HAP-1 (cell line): ENCODE data around the gene CROT.

Experiments
- DNase-seq, 2 experiments: peaks; one replicate each; pipeline ENCODE4 v3.0.0-alpha.2; 2016 to 2020; ENCODE audit warnings: low spot score in 2 of 2
- H3K27me3 ChIP-seq: fragments of 250-450 bp; sonication (Bioruptor Pico); 2 replicates; pipeline ENCODE4 v1.5.1; 2020; ENCODE audit warnings: low read depth, mild to moderate bottlenecking, moderate library complexity
- H3K36me3 ChIP-seq: fragments of 250-450 bp; sonication (Bioruptor Pico); replicated peaks from 2 replicates; pipeline ENCODE4 v1.5.1; 2020; ENCODE audit warnings: mild to moderate bottlenecking
- H3K4me1 ChIP-seq: fragments of 250-450 bp; sonication (Bioruptor Pico); 2 replicates; pipeline ENCODE4 v1.5.1; 2020; ENCODE audit warnings: mild to moderate bottlenecking
- H3K4me3 ChIP-seq: fragments of 250-450 bp; sonication (Bioruptor Pico); 2 replicates; pipeline ENCODE4 v1.5.1; 2020; ENCODE audit warnings: mild to moderate bottlenecking, moderate library complexity
- H3K9me3 ChIP-seq: fragments of 250-450 bp; sonication (Bioruptor Pico); 2 replicates; pipeline ENCODE4 v1.5.1; 2020; ENCODE audit warnings: mild to moderate bottlenecking, moderate library complexity
- in situ Hi-C: fragments of 300-500 bp; cut with MboI; formaldehyde crosslinking; loops from 3 replicates; pipeline ENCODE4 v1.14.3; 2020; ENCODE audit warnings: low sequenced_read_pairs, inconsistent platforms, mixed read lengths

The CROT gene

GRCh38 chr7:87330316-87330715 lies 15.1 kb upstream of the CROT start:
- peak in 1 of 2 experiments; percentile 31 for DNase-seq
- H3K9me3 ChIP-seq, result peaks cover 14% of the 10 kb centered on the region
- H3K4me1 ChIP-seq, result no peaks in the 10 kb centered on the region
- no peaks in the 10 kb centered on the region for H3K36me3 ChIP-seq
- H3K4me3 ChIP-seq, result no peak overlapping the region
- in situ Hi-C loops, result no loop called here
- H3K27me3 ChIP-seq, result no peaks in the 10 kb centered on the region

- Histone ChIP-seq H3K9me3 (peaks cover 14% of the 10 kb centered on the region), H3K4me1 (no peaks in the 10 kb centered on the region), H3K27me3 (no peaks in the 10 kb centered on the region), H3K4me3 (no peak overlapping the region), H3K36me3 (no peaks in the 10 kb centered on the region)
- in situ Hi-C loops, result no loop called here
- no peak for DNase-seq
These were observed 14.5 kb upstream of the CROT start for GRCh38 chr7:87330942-87331341.

GRCh38 chr7:87331687-87332252 lies 13.7 kb upstream of the CROT start:
- Histone ChIP-seq H3K36me3 (no peaks in the 10 kb centered on the region), H3K4me1 (no peaks in the 10 kb centered on the region), H3K27me3 (no peaks in the 10 kb centered on the region), H3K9me3 (peaks cover 14% of the 10 kb centered on the region), H3K4me3 (no peak overlapping the region)
- in situ Hi-C loops, result no loop called here
- no peak for DNase-seq

GRCh38 chr7:87332321-87332720 lies 13.1 kb upstream of the CROT start:
- no peaks in the 10 kb centered on the region for H3K27me3 ChIP-seq
- no peak for DNase-seq
- in situ Hi-C loops, result no loop called here
- no peak overlapping the region for H3K4me3 ChIP-seq
- no peaks in the 10 kb centered on the region for H3K36me3 ChIP-seq
- peaks cover 14% of the 10 kb centered on the region for H3K9me3 ChIP-seq
- no peaks in the 10 kb centered on the region for H3K4me1 ChIP-seq

- in situ Hi-C loops, result no loop called here
- H3K4me1 ChIP-seq, result no peaks in the 10 kb centered on the region
- H3K4me3 ChIP-seq, result no peak overlapping the region
- no peak for DNase-seq
- no peaks in the 10 kb centered on the region for H3K27me3 ChIP-seq
- H3K36me3 ChIP-seq, result no peaks in the 10 kb centered on the region
- H3K9me3 ChIP-seq, result no peaks in the 10 kb centered on the region
These were observed 9.3 kb upstream of the CROT start for GRCh38 chr7:87336136-87336535.

GRCh38 chr7:87337331-87337730 lies 8.1 kb upstream of the CROT start:
- no peak for DNase-seq
- H3K27me3 ChIP-seq, result no peaks in the 10 kb centered on the region
- no peak overlapping the region for H3K4me3 ChIP-seq
- no peaks in the 10 kb centered on the region for H3K36me3 ChIP-seq
- in situ Hi-C loops, result no loop called here
- peaks cover 4% of the 10 kb centered on the region; the same call in 1 of the 2 replicates for H3K4me1 ChIP-seq
- H3K9me3 ChIP-seq, result no peaks in the 10 kb centered on the region

GRCh38 chr7:87339373-87339897 lies 6.0 kb upstream of the CROT start:
- Histone ChIP-seq H3K27me3 (no peaks in the 10 kb centered on the region), H3K4me3 (no peak overlapping the region), H3K9me3 (no peaks in the 10 kb centered on the region), H3K36me3 (no peaks in the 10 kb centered on the region), H3K4me1 (peaks cover 9% of the 10 kb centered on the region)
- DNase-seq, result no peak
- in situ Hi-C loops, result no loop called here

- no peaks in the 10 kb centered on the region for H3K27me3 ChIP-seq
- in situ Hi-C loops, result no loop called here
These were observed 4.0 kb upstream of the CROT start for GRCh38 chr7:87341441-87341840.

GRCh38 chr7:87342231-87342630 lies 3.2 kb upstream of the CROT start:
- peaks cover 11% of the 10 kb centered on the region for H3K4me1 ChIP-seq
- no peaks in the 10 kb centered on the region for H3K36me3 ChIP-seq
- no peaks in the 10 kb centered on the region for H3K27me3 ChIP-seq
- no peak overlapping the region for H3K4me3 ChIP-seq
- in situ Hi-C loops, result no loop called here
- DNase-seq, result peak in 1 of 2 experiments; percentile 5
- H3K9me3 ChIP-seq, result no peaks in the 10 kb centered on the region

More at GRCh38 chr7:87341441-87341840, 4.0 kb upstream of the CROT start:
- Histone ChIP-seq H3K36me3 (no peaks in the 10 kb centered on the region), H3K9me3 (no peaks in the 10 kb centered on the region), H3K4me3 (no peak overlapping the region), H3K4me1 (peaks cover 11% of the 10 kb centered on the region)
- no peak for DNase-seq

GRCh38 chr7:87344446-87344845 lies 1.0 kb upstream of the CROT start:
- Histone ChIP-seq H3K4me1 (peaks cover 11% of the 10 kb centered on the region), H3K4me3 (peak overlapping the region; percentile 40; the same call in 1 of the 2 replicates), H3K27me3 (no peaks in the 10 kb centered on the region), H3K9me3 (no peaks in the 10 kb centered on the region), H3K36me3 (no peaks in the 10 kb centered on the region)
- in situ Hi-C loops, result no loop called here
- DNase-seq, result no peak

- in situ Hi-C loops, result no loop called here
- Histone ChIP-seq H3K9me3 (no peaks in the 10 kb centered on the region), H3K36me3 (no peaks in the 10 kb centered on the region), H3K4me3 (peak overlapping the region; percentile 40), H3K4me1 (peaks cover 11% of the 10 kb centered on the region), H3K27me3 (no peaks in the 10 kb centered on the region)
- no peak for DNase-seq
These were observed 503 bp downstream of the CROT start for GRCh38 chr7:87345962-87346371.

GRCh38 chr7:87347207-87347606 lies 1.7 kb downstream of the CROT start:
- H3K36me3 ChIP-seq, result no peaks in the 10 kb centered on the region
- H3K9me3 ChIP-seq, result no peaks in the 10 kb centered on the region
- no peak for DNase-seq
- in situ Hi-C loops, result no loop called here
- H3K27me3 ChIP-seq, result no peaks in the 10 kb centered on the region
- H3K4me1 ChIP-seq, result peaks cover 8% of the 10 kb centered on the region
- H3K4me3 ChIP-seq, result no peak overlapping the region

- in situ Hi-C loops, result no loop called here
- Histone ChIP-seq H3K9me3 (no peaks in the 10 kb centered on the region), H3K4me3 (no peak overlapping the region), H3K27me3 (no peaks in the 10 kb centered on the region), H3K4me1 (peaks cover 3% of the 10 kb centered on the region), H3K36me3 (no peaks in the 10 kb centered on the region)
- no peak for DNase-seq
These were observed 2.2 kb downstream of the CROT start for GRCh38 chr7:87347664-87348063.

GRCh38 chr7:87354749-87355148 lies 9.3 kb downstream of the CROT start:
- peaks cover 13% of the 10 kb centered on the region for H3K9me3 ChIP-seq

GRCh38 chr7:87356448-87356847 lies 11.0 kb downstream of the CROT start:
- in situ Hi-C loops, result no loop called here
- H3K27me3 ChIP-seq, result no peaks in the 10 kb centered on the region
- H3K4me1 ChIP-seq, result no peaks in the 10 kb centered on the region; the same call in 1 of the 2 replicates
- H3K9me3 ChIP-seq, result peaks cover 13% of the 10 kb centered on the region
- no peak for DNase-seq
- no peak overlapping the region for H3K4me3 ChIP-seq
- no peaks in the 10 kb centered on the region for H3K36me3 ChIP-seq

More at GRCh38 chr7:87354749-87355148, 9.3 kb downstream of the CROT start:
- in situ Hi-C loops, result no loop called here
- Histone ChIP-seq H3K4me1 (no peaks in the 10 kb centered on the region; the same call in 1 of the 2 replicates), H3K4me3 (no peak overlapping the region), H3K36me3 (no peaks in the 10 kb centered on the region), H3K27me3 (no peaks in the 10 kb centered on the region)
- no peak for DNase-seq
